DMS 273 (cell line): ENCODE measurements around the gene PRICKLE2.

Source experiments
- DNase-seq: peaks from one replicate; lab custom pipeline; 2025; ENCODE audit not compliant: unreplicated experiment; lab: John Stamatoyannopoulos, UW

Gene PRICKLE2

GRCh38 chr3:64160000-64160695 lies 65.1 kb downstream of the PRICKLE2 start:
- no peak for DNase-seq

- DNase-seq, result no peak
Observed at GRCh38 chr3:64158334-64158733, 66.9 kb downstream of the PRICKLE2 start.

DNA sequence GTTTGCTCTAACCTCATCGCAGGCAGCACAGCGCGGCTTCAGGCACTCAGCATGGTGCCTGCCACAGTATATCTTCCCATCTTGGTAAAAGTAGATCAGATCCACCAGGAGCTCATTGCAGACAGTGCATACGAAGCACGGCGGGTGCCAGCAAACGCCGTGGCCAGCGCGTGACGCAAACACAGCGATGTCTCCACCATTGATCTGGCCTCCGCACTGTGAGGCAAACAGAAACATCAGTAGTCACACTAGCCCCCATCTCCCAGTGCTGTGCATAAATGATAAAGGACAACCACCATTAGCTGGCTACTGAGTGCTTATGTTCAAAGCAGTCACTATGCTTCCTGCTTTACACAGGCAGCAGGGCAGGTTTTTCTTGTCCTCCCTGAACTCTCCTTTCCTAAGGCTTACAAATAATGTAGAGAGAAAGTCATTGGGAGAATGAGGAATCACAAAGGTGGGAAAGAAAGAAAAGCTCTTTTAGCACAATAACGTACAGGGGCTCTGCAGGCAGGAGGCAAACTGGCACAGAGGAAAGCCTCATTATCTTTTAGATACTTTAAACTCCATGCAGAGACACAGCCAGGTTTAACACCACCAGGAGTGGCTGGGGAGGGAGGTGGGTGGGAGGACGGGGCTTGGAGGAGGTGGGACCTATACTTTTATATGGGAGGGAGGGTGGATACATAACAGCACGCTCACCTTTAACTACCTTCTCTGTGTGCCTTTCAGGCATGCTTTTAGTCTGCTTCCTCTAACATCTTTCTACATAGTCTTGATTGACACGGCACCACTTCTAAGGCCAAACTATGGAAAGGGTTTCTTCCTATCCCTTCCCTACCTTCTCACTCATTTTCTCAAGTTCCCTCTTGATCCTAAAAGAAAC lies 67.9 kb downstream of the PRICKLE2 start:
- DNase-seq, result no peak

GRCh38 chr3:64155328-64155727 lies 69.9 kb downstream of the PRICKLE2 start:
- DNase-seq, result no peak

DNA sequence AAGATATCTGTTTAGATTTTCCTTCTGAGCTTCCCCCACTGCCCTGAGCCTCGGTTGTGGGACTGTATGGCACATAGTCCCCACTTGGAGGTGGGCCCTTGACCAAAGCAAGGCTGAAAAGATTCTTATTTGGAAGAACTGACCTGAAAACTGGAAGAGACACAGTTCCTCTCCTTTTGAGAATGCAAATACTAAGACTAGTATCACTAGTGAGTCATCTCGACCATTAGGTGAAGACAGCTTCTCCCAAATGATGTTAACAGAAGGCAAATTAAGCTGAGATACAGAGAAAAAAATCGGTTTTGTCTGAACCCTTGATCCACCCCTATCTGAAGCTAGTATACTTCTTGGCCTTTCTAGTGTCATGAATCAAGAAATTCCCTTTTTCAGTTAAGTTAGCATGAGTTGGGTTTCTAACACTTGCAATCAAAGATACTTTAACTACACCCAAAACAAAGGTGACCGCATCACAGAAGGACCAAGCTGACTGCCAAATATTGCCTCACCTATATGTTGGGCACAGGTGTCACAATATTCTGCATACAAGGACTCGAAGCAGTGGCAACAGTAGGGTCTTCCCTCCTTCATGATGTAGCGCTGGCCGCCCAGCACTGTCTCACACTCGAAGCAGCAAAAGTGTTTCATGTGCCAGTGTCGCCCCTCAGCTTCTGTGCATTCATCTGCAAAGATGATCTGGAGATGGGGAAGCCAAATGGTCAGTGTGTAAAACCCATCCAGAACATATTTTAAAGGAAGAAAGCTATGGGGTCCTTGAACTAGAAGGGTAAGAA lies 72.4 kb downstream of the PRICKLE2 start:
- no peak for DNase-seq

GRCh38 chr3:64152086-64152485 lies 73.2 kb downstream of the PRICKLE2 start:
- DNase-seq, result peak; percentile 23

DNA sequence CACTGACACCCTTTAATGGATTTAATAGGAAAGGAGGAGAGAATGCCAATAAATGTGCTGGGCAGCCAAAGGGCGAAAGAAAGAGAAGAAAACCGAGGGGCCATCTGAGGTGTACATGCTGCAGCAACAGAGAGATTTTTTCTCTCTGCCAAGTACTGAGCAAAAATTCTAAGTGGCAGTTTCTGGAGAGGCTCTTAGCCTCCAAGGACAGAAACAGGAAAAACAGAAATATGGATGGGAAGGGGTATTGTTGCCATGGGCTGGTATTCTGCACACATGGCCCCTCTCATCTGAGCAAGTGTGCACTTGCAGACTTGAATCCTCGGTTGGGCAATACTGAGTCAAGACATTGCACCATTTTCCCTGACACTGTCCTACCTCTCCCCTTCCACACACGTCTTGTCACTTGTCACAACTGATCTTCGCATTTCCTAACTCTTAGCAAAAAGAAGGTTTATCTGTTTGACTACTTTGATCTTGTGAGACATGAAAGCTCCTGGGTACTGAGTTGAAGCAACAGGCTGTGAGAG lies 73.9 kb downstream of the PRICKLE2 start:
- DNase-seq, result no peak

GRCh38 chr3:64150623-64151207 lies 74.6 kb downstream of the PRICKLE2 start:
- peak; percentile 72 for DNase-seq

DNA sequence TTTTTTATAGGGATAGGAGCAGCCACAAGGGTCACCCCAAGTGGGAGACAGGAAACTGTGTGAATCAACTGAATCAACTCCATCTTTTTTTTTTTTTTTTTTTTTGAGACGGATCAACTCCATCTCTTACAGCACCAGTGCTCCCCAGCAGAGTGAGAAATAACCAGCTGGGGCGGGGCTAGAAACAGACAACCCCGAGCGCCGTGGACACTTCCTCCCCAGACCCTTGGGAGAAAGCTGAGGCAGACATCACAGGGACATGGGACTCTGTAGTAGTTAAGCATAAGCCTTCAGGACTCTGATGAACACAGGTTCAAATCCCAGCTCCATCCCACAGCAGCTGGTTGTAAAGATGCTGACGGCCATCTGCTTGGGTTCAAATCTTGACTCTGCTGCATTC lies 75.4 kb downstream of the PRICKLE2 start:
- DNase-seq, result no peak

DNA sequence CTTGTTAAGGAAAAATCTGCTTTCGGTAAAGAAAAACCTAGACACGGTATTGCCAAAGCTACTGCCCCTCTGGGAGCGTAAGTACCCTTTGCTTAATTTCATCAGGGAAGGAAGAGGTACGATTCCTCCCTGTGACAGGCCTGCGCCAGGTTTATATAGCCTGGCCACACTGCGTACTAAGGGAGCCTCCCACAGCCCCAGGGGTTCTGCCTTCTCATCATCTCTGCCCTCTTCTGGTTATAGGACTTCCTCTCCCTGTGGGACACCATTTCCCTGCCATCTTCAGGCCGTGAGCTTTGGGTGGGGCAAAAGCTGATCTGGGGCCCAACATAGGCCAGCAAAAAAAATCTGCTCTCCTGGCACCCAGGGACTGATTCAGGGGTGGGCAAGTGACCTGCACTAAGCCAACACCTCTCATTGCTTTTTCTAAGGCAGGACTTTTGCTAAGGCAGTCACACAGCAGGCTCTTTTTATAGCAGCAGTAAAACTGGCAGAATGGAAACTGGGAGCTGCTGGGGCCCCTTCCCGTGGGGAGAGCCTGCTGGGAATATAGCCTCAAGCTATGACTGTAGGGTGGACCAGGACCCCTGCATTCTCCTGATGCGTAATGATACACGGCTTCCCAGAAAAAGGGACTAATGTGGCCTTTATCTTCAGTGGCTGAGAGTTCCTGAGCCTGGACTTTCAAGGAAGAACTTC lies 76.2 kb downstream of the PRICKLE2 start:
- no peak for DNase-seq

- no peak for DNase-seq
Observed at GRCh38 chr3:64147211-64147610, 78.1 kb downstream of the PRICKLE2 start.

- DNase-seq, result no peak
Observed at GRCh38 chr3:64145438-64145837, 79.8 kb downstream of the PRICKLE2 start.

DNA sequence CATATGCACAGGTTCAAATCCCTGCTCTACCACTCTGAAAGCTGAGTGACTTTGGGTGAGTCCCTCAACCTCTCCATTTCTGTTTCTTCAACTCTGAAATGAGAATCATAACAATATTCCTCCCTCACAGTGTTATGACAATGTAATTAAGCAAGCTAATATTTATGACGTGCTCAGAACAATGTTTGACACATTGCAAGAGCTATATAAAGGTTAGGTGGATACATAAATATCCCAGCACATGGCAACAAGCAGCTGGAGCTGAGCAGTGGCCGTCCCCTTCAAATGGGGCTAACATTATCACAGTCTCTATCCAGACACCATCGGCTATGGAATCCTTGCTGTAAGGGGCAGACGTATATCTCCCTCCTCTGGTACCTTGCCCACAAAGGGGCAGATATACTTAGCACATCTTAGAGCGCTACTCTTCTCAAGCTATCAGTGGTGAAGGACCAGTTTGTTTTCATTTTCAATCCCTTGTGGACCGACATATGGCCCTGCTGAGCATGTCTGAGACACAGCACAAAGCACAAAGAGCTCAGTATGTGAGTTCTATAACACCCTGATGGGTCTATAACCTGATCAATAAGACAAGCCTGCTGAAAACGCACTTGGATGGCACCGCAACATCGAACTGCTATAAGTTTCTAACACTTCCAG lies 80.9 kb downstream of the PRICKLE2 start:
- peak; percentile 54 for DNase-seq

DNA sequence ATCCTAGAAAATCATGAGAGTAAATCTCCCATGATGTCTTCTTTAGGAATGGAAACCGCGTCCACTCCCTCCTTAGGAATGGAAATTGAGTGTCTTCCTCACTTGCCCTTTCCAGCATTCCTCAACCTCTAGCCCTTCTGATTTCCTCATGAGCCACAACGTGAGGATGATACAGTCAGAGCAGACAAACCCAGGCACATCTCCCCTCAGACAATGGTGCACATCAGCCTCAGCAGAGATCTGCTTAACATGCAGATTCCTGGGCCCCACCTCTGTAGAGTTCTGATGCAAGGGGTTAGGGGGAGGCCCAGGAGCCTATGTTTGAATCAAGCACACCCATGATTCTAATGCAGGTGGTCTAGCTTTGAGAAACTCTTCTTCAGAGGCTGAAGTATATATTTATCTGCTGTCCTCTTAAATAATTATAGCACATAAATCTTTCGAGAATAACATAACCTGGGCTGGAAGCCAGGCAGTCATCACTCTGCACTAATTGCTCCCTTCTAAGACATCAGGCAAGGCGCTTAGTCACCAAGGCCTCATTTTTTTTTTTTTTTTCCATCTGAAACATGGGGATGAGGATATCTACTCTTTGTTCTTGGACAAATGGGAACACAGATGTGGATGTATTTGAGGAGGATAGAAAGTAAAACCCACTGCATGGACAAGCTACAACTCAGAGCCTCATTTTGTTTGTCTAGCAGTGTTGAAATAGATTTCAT lies 81.7 kb downstream of the PRICKLE2 start:
- DNase-seq, result peak; percentile 85

GRCh38 chr3:64141476-64141875 lies 83.8 kb downstream of the PRICKLE2 start:
- DNase-seq, result peak; percentile 38

DNA sequence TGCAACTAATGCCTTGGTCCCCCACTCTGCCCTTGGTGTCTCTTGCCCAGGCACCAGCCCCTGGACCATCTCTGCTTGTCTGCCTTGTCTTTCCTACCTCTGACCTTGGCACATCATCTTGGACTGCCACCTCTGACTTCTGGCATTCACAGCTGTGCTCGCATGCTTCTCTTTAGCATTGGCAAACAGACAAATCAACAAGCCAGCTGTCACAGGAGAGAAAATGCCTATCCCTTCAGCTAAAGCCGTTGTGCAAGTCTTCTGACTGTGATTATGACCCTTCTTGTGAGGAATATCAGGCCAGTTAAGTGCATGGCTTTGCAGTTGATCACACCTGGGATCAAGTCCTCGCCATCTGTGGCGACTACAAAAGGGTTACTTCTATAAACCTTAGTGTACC lies 84.6 kb downstream of the PRICKLE2 start:
- DNase-seq, result peak; percentile 85

DNA sequence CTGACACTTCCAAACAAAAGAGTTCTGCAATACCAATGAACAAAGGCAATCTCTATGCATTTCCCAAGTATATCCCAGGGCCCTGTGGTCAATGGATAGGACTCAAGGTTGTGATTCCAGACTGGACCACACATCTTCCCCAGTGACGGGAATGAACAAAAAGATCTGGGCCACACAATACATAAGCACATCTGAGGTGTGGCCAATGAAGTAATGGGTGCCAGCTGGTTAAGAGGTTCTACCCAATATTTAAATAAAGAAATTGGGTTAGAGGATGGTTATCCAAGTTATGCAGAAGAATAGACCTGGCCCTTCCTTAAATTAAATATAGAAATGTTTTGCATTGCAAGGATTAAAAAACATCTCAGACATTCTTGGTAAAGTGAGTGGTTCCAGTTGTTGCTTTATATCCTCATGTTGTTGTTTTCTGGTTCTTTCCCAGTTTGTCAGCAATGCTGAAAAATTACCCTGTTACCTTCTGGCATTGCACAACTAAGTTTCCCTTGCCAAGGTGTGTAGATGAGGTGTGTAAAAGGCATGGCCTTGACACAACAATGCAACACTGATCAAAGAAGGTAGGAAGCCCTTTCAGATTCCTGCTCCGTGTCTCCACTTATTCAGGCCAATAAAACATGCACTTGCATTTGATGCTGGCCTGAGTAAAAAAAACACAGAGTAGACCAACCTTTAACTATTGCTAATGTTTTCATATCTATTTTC lies 86.5 kb downstream of the PRICKLE2 start:
- no peak for DNase-seq

GRCh38 chr3:64138046-64138445 lies 87.2 kb downstream of the PRICKLE2 start:
- no peak for DNase-seq
